ENCODE results near the gene ZNRF4. TPM values are rescaled to one million over a fixed set of nuclear protein-coding genes. Genes with fewer than 3 reads are reported as not detected.

ZNRF4 gene
- total RNA-seq, 1 donor: not detected

DNA sequence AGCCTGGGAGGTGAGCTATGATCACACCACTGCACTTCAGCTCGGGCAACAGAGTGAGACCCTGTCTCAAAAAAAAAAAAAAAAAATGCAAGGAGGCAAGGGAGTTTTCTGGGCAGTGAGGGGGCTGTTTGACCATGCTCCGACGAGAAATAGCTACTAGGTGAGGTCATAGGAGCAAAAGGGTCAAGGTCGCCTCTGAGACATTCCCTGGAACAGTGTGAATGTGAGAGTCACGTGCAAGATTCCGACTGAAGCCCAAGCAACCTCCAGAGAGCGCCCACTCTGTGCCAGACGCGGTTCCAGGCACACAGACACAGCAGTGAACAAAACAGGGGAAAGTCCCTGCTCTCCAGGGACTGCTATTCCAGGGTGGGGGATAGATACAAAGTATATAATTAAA is 2.5 kb downstream of the ZNRF4 start:
- no peak overlapping the region for H3K4me3 ChIP-seq (ENCODE audit: low read depth, low read length)
- TF ChIP-seq, protein P1, sequence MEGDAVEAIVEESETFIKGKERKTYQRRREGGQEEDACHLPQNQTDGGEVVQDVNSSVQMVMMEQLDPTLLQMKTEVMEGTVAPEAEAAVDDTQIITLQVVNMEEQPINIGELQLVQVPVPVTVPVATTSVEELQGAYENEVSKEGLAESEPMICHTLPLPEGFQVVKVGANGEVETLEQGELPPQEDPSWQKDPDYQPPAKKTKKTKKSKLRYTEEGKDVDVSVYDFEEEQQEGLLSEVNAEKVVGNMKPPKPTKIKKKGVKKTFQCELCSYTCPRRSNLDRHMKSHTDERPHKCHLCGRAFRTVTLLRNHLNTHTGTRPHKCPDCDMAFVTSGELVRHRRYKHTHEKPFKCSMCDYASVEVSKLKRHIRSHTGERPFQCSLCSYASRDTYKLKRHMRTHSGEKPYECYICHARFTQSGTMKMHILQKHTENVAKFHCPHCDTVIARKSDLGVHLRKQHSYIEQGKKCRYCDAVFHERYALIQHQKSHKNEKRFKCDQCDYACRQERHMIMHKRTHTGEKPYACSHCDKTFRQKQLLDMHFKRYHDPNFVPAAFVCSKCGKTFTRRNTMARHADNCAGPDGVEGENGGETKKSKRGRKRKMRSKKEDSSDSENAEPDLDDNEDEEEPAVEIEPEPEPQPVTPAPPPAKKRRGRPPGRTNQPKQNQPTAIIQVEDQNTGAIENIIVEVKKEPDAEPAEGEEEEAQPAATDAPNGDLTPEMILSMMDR (IDR thresholded peaks at IDR 0.05; ENCODE audit: insufficient read depth, low read length): no peak
- DNase-seq (ENCODE audit: low read depth): no peak

DNA sequence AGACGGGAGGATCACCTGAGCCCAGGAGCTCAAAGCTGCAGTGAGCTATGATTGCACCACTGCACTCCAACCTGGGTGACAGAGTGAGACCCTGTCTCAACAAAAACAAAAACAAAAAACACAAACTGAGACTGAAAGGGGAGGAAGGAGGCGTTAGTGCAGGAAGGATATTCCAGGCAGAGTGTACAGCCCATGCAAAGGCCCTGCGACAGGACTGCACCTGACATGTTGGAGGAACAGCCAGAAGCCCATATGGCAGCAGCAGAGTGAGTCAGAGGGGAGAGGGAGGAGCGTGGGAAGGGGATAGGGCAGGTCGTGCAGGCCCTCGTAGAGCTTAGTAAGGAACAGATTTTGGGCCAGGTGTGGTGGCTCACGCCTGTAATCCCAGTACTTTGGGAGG is 3.2 kb downstream of the ZNRF4 start:
- no peak overlapping the region for H3K4me3 ChIP-seq (ENCODE audit: low read depth, low read length)
- TF ChIP-seq, protein P1 (IDR thresholded peaks at IDR 0.05; ENCODE audit: insufficient read depth, low read length): no peak
- no peak for DNase-seq (ENCODE audit: low read depth)

DNA sequence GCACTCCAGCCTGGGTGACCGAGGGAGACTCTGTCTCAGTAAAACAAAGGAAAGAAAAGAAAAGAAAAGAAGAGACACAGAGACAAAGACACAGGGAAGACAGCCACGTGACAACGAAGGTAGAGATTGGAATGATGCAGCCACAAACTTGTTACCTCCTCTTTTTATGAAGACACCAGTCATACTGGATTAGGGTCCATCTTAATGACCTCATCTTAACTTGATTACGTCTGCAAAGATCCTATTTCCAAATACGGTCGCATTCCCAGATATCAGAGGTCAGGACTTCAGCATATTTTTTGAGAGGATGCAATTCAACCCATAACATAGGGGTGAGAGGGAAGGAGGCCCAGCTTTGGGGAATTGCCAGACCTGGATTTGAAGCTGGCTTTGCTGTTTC is 4.1 kb downstream of the ZNRF4 start:
- no peak overlapping the region for H3K4me3 ChIP-seq (ENCODE audit: low read depth, low read length)
- TF ChIP-seq, protein P1 (IDR thresholded peaks at IDR 0.05; ENCODE audit: insufficient read depth, low read length): no peak
- no peak for DNase-seq (ENCODE audit: low read depth)

DNA sequence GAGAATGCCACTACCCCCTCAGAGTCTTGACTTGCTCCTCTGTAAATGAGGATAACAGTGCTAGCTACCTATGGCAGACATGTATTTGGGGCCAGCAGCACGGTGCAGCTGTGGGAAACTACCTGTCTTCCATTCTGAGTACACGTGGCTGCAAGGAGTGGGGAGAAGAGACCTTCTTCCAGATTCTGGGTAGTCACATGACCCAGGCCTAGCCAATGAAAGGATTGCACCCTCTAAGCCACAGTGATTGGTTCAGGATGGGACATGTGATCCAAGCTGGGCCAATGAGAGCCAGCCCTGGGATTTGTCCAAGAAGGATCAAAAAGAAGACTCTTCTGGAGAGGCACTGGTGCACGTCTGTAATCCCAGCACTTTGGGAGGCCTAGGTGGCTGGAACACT is 5.5 kb downstream of the ZNRF4 start:
- TF ChIP-seq, protein P1 (IDR thresholded peaks at IDR 0.05; ENCODE audit: insufficient read depth, low read length): no peak
- H3K4me3 ChIP-seq (ENCODE audit: low read depth, low read length): no peak overlapping the region
- no peak for DNase-seq (ENCODE audit: low read depth)

DNA sequence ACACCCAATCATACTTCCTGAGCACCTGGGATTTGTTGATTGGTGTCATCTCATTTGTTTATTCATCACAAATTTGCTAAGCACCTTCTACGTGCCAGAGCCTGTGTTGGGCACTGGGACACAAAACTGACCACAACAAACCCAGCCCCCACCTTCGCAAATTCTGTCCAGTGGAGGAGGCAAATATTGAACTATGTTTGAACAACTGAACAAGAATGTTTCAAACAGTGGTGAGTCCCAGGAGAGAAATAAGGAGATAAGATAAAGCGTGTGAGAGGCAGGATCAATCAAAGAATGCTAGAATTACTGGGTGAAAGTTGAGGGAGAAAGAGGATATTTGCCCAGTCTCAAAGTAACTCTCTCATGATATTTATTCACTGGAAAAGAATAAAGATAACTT is 8.7 kb downstream of the ZNRF4 start:
- TF ChIP-seq, protein P1 (IDR thresholded peaks at IDR 0.05; ENCODE audit: insufficient read depth, low read length): no peak
- no peak overlapping the region for H3K4me3 ChIP-seq (ENCODE audit: low read depth, low read length)
- DNase-seq (ENCODE audit: low read depth): no peak

DNA sequence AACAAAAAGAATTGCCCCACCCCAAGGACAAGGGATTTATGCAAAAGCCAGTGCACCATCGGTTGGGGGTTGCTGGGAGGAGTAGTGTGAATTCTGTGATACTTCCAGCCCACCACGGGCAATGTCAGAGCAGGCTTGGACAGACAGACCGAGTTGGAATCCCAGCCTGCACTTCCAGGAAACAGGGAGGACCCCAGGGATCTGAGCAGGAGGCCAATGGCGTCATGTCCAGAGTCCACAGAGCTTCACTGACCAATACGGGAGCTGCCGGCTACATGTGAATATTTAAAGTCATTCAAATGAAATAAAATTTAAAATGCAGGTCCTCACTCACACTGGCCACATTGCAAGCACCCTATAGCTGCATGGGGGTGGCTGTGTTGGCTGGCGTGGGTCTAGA is 10.9 kb downstream of the ZNRF4 start:
- H3K4me3 ChIP-seq (ENCODE audit: low read depth, low read length): no peak overlapping the region
- no peak for DNase-seq (ENCODE audit: low read depth)
- TF ChIP-seq, protein P1 (IDR thresholded peaks at IDR 0.05; ENCODE audit: insufficient read depth, low read length): no peak

DNA sequence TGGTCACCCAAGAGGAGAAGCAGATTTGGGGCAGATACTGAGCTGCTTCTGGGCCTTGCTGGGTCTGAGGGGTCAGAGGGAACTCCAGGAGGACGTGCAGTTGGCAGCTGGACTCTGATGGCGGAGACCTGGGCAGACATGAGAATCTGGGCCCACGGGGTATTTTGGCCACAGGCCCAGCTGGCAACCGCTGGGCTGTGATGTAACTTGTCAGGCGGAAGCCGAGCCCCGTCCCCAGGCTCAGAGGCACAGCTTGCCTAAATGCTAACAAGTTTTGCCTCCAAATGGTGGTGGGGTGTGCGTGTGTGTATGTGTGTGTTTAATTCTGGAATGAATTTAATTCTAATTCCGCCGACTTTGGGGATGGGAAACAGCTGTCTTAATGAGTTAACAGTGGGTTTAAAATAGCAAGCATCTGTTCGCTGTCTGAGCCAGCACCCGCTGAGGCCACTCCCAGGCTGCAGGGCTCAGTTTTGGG is 11.6 kb downstream of the ZNRF4 start:
- TF ChIP-seq, protein P1 (IDR thresholded peaks at IDR 0.05; ENCODE audit: insufficient read depth, low read length): no peak
- H3K4me3 ChIP-seq (ENCODE audit: low read depth, low read length): no peak overlapping the region
- no peak for DNase-seq (ENCODE audit: low read depth)
